GM15510 (cell line): Measurements from ENCODE around the gene GALNT7.

Experiments
- POLR2A ChIP-seq: IDR thresholded peaks from 3 replicates; pipeline ENCODE4 v1.6.1; 2011; ENCODE audit warnings: borderline replicate concordance; ENCODE audit not compliant: insufficient read length; ENCODE audit errors: extremely low read depth

The GALNT7 gene

DNA sequence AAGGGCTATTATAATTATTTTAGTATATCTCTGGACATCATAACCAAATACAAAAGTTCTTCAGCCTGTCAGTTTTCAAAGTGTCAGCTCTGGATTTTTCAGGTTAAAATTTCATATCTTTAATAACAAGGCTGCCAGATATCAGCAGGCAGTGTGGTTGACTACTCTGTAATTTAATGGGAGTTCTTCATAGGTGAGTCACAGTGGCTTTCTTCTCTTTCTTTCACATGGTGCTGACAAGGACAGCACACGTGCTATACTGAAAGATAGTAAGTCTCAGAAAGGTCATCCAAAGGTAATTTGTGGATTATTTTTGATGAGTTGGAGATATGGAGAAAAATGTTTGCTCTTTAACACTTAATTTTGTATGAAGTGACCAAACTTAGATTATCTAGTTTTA lies 43.2 kb downstream of the GALNT7 start:
- TF ChIP-seq POLR2A, result no peak

GRCh38 chr4:173212379-173212778 lies 43.8 kb downstream of the GALNT7 start:
- TF ChIP-seq POLR2A, result no peak

DNA sequence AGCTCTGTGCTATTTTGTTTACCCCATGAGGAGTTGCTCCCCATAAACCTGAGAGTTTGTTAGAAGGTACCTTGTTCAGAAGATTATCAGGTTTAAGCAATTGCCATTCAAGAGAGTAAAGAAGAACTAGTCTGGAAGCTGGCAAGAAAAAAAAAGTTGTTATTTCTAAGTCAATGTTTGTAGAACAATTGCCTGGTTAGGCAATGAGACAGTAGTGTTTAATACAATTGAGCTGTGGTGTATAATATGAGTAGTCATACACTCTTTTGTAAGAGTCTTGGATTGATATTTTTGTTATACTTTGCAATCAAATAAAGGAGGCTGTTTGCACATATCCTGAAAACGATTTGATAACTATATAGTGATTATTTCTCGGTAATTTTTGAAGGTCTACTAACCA lies 44.7 kb downstream of the GALNT7 start:
- no peak for TF ChIP-seq POLR2A

GRCh38 chr4:173214231-173214630 lies 45.6 kb downstream of the GALNT7 start:
- TF ChIP-seq POLR2A, result no peak

GRCh38 chr4:173214661-173215060 lies 46.0 kb downstream of the GALNT7 start:
- TF ChIP-seq POLR2A, result no peak

- TF ChIP-seq POLR2A, result no peak
Measured at GRCh38 chr4:173217075-173217474, 48.5 kb downstream of the GALNT7 start.

DNA sequence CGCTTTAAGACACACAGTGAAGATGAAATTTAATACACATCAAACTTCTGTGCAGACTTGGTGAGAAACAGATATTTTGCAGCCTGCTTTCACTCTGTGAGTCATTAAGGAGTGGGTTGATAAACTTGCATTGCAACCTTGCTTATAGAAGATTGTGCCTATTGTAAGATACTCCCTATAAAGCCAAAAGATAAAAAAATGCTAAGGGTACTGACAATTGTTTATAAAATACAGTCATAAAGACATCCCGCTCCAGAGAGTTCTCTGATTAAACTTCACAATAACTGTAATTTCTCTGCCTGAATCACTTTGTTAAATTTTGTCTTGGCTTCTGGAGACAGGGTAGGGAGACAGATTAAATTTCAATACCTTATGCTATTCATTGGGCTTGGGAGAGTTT lies 49.1 kb downstream of the GALNT7 start:
- TF ChIP-seq POLR2A, result no peak

- no peak for TF ChIP-seq POLR2A
Measured at GRCh38 chr4:173218411-173219125, 50.0 kb downstream of the GALNT7 start.

- TF ChIP-seq POLR2A, result no peak
Measured at GRCh38 chr4:173223743-173224142, 55.1 kb downstream of the GALNT7 start.

GRCh38 chr4:173226401-173226888 lies 57.8 kb downstream of the GALNT7 start:
- TF ChIP-seq POLR2A, result no peak

GRCh38 chr4:173227756-173228155 lies 59.1 kb downstream of the GALNT7 start:
- no peak for TF ChIP-seq POLR2A

DNA sequence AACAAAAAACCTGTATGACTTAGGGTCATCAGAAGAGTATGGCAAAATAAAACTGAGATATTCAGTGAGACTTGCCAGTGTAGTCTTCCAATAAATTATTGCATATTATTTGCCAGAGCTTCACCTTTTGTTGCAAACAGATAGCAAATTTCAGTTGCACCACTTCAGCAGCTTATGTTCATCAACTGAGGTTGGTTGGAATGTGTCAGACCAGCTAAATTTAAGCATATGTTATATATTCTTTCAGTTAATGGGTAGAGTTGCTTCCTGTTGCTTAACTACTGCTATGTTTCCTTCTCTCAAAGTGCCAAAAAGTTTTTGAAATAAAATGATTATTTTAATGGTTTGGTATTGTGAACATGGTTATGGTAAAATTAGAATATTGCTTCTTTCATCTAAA lies 61.5 kb downstream of the GALNT7 start:
- TF ChIP-seq POLR2A, result no peak

GRCh38 chr4:173231916-173232315 lies 63.3 kb downstream of the GALNT7 start:
- no peak for TF ChIP-seq POLR2A

- no peak for TF ChIP-seq POLR2A
Measured at GRCh38 chr4:173233857-173234256, 65.2 kb downstream of the GALNT7 start.

DNA sequence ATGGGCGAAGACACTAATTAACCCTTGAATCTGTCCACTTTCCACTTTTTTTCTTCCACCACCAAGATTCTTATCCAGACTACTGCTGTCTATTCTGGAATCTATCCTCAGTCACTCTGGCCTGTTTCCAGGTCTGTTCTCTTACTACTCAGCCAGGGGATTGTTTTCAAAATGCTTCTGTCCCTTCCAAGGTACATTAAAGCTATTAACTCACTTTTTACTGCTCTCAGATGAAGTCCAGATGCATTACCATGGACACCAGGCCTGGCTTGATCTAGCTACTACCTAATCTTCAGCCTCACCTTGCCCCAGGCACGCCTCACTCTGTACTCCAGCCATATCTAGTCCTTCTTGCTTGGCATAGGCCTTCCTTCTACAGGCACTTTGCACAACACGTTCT lies 66.4 kb downstream of the GALNT7 start:
- TF ChIP-seq POLR2A, result no peak

GRCh38 chr4:173236301-173236700 lies 67.7 kb downstream of the GALNT7 start:
- no peak for TF ChIP-seq POLR2A
